Naive B cell (primary cell): ENCODE measurements around the gene RNMT. TPM values are rescaled to one million over a fixed set of nuclear protein-coding genes. Genes with fewer than 3 reads are reported as not detected.
A peak's percentile ranks its signal among the peaks of the same experiment; 100 is the strongest.
"Not testable (repeated sequence)": the region's sequence is repeated elsewhere in the genome, so short reads cannot be mapped to it uniquely, and the experiment has no call there.

Experiments
- ATAC-seq, 2 donors: fragments of 150-1000 bp; cut with Tn5 transposase; 2 replicates each; pipeline ENCODE4 v1.10.0; 2021; ENCODE audit warnings: low read depth in 2 of 2, mild to moderate bottlenecking in 2 of 2, moderate library complexity in 2 of 2
- DNase-seq: peaks from one replicate; pipeline ENCODE4 v3.0.0; 2022
- H3K27ac Mint-ChIP-seq, 6 donors: one replicate each; pipeline ENCODE4 v1.8.0; 2020 to 2022; ENCODE audit warnings: mild to moderate bottlenecking in 6 of 6, mixed read lengths in 6 of 6, moderate library complexity in 5 of 6, inconsistent platforms in 2 of 6
- H3K27me3 Mint-ChIP-seq, 3 donors: one replicate each; pipeline ENCODE4 v1.8.0; 2021 to 2022; ENCODE audit warnings: mixed read lengths in 3 of 3, mild to moderate bottlenecking in 1 of 3
- H3K36me3 Mint-ChIP-seq, 2 donors: one replicate each; pipeline ENCODE4 v1.8.0; 2020 to 2022; ENCODE audit warnings: mixed read lengths in 2 of 2, inconsistent platforms in 1 of 2, mild to moderate bottlenecking in 1 of 2
- H3K4me1 Mint-ChIP-seq, 3 donors: one replicate each; pipeline ENCODE4 v1.8.0; 2020 to 2022; ENCODE audit warnings: mixed read lengths in 3 of 3, inconsistent platforms in 1 of 3, mild to moderate bottlenecking in 1 of 3, moderate library complexity in 1 of 3
- H3K4me3 Mint-ChIP-seq, 8 donors: one replicate each; pipeline ENCODE4 v1.8.0; 2020 to 2022; ENCODE audit warnings: mild to moderate bottlenecking in 8 of 8, mixed read lengths in 8 of 8, moderate library complexity in 8 of 8, inconsistent platforms in 2 of 8
- H3K9me3 Mint-ChIP-seq, 7 donors: one replicate each; pipeline ENCODE4 v1.8.0; 2020 to 2022; ENCODE audit warnings: mixed read lengths in 7 of 7, mild to moderate bottlenecking in 5 of 7, inconsistent platforms in 2 of 7, moderate library complexity in 1 of 7
- polyA plus RNA-seq, 6 donors: library from polyadenylated mRNA; unstranded; fragments of 300-500 nt; fragmentation: Illumina TruSeq; gene quantifications; one replicate each; pipeline ENCODE4 v1.2.3, GENCODE V29; 2021; ENCODE audit warnings: low read depth in 6 of 6

RNMT gene
- polyA plus RNA-seq, 6 donors from 2014 or later: 53.0 to 118 (median 104) TPM

GRCh38 chr18:13712400-13713131, 13.9 kb upstream of the RNMT start:
- Mint-ChIP-seq H3K36me3 (peaks cover 0 to 7% of the 10 kb centered on the region in 2 donors), H3K4me1 (peaks cover 15 to 37% (median 23%) of the 10 kb centered on the region in 3 donors), H3K4me3 (no peak overlapping the region), H3K27ac (peak overlapping the region in 2 of 6 donors; percentile 10 to 27), H3K27me3 (no peaks in the 10 kb centered on the region), H3K9me3 (peaks cover 0 to 4% (median 0%) of the 10 kb centered on the region in 7 donors)
- ATAC-seq (no peak), DNase-seq (no peak)

GRCh38 chr18:13713455-13714055, 12.9 kb upstream of the RNMT start:
- Mint-ChIP-seq H3K9me3 (peaks cover 0 to 12% (median 2%) of the 10 kb centered on the region in 7 donors), H3K4me1 (peaks cover 15 to 37% (median 22%) of the 10 kb centered on the region in 3 donors), H3K36me3 (peaks cover 0 to 11% of the 10 kb centered on the region in 2 donors), H3K4me3 (no peak overlapping the region), H3K27me3 (no peaks in the 10 kb centered on the region), H3K27ac (peak overlapping the region in 1 of 6 donors; percentile 50)
- no peak for ATAC-seq
- no peak for DNase-seq

- Mint-ChIP-seq H3K4me1 (peaks cover 8 to 33% (median 22%) of the 10 kb centered on the region in 3 donors), H3K4me3 (no peak overlapping the region), H3K27me3 (no peaks in the 10 kb centered on the region), H3K27ac (no peak overlapping the region), H3K36me3 (peaks cover 0 to 11% of the 10 kb centered on the region in 2 donors), H3K9me3 (peaks cover 0 to 12% (median 0%) of the 10 kb centered on the region in 7 donors)
- ATAC-seq (no peak), DNase-seq (no peak)
Measured at GRCh38 chr18:13715330-13715729, 11.1 kb upstream of the RNMT start.

- Mint-ChIP-seq H3K4me3 (no peak overlapping the region), H3K27ac (no peak overlapping the region), H3K9me3 (peaks cover 0 to 12% (median 0%) of the 10 kb centered on the region in 7 donors), H3K4me1 (peaks cover 8 to 26% (median 15%) of the 10 kb centered on the region in 3 donors), H3K36me3 (peaks cover 0 to 11% of the 10 kb centered on the region in 2 donors), H3K27me3 (no peaks in the 10 kb centered on the region)
- ATAC-seq: no peak
- no peak for DNase-seq
Measured at GRCh38 chr18:13716916-13717315, 9.6 kb upstream of the RNMT start.

GRCh38 chr18:13720123-13720522, 6.3 kb upstream of the RNMT start:
- Mint-ChIP-seq H3K4me1 (peaks cover 15 to 28% (median 21%) of the 10 kb centered on the region in 3 donors), H3K4me3 (no peak overlapping the region), H3K36me3 (peaks cover 0 to 11% of the 10 kb centered on the region in 2 donors), H3K9me3 (peaks cover 0 to 12% (median 0%) of the 10 kb centered on the region in 7 donors), H3K27ac (peak overlapping the region in 1 of 6 donors; percentile 33), H3K27me3 (no peaks in the 10 kb centered on the region)
- no peak for DNase-seq
- ATAC-seq: no peak

- peaks cover 0 to 12% (median 0%) of the 10 kb centered on the region in 7 donors for H3K9me3 Mint-ChIP-seq
- H3K36me3 Mint-ChIP-seq: peaks cover 0 to 11% of the 10 kb centered on the region in 2 donors
- DNase-seq (no peak), ATAC-seq (no peak)
- peaks cover 21 to 35% (median 27%) of the 10 kb centered on the region in 3 donors for H3K4me1 Mint-ChIP-seq
- H3K4me3 Mint-ChIP-seq: no peak overlapping the region
- no peaks in the 10 kb centered on the region for H3K27me3 Mint-ChIP-seq
- no peak overlapping the region for H3K27ac Mint-ChIP-seq
Measured at GRCh38 chr18:13720847-13721246, 5.6 kb upstream of the RNMT start.

- DNase-seq (no peak), ATAC-seq (no peak)
- H3K36me3 Mint-ChIP-seq: no peaks in the 10 kb centered on the region
- H3K27ac Mint-ChIP-seq: peak overlapping the region; percentile 86 to 100 (median 98)
- H3K4me1 Mint-ChIP-seq: peaks cover 32 to 51% (median 50%) of the 10 kb centered on the region in 3 donors
- H3K9me3 Mint-ChIP-seq: no peaks in the 10 kb centered on the region
- peak overlapping the region; percentile 72 to 98 (median 96) for H3K4me3 Mint-ChIP-seq
- H3K27me3 Mint-ChIP-seq: no peaks in the 10 kb centered on the region
Measured at GRCh38 chr18:13725566-13726231, 774 bp upstream of the RNMT start.

- peak; percentile 7 to 8 for ATAC-seq
- H3K27ac Mint-ChIP-seq: peak overlapping the region; percentile 86 to 100 (median 100)
- H3K4me1 Mint-ChIP-seq: peaks cover 32 to 62% (median 58%) of the 10 kb centered on the region in 3 donors
Measured at GRCh38 chr18:13726972-13727331, 479 bp downstream of the RNMT start.

GRCh38 chr18:13730481-13730880, 4.0 kb downstream of the RNMT start:
- peak overlapping the region in 5 of 6 donors; percentile 24 to 44 (median 35) for H3K27ac Mint-ChIP-seq
- ATAC-seq (no peak), DNase-seq (no peak)
- peaks cover 23 to 49% (median 41%) of the 10 kb centered on the region in 3 donors for H3K4me1 Mint-ChIP-seq
- peaks cover 7 to 14% of the 10 kb centered on the region in 2 donors for H3K36me3 Mint-ChIP-seq
- no peaks in the 10 kb centered on the region for H3K27me3 Mint-ChIP-seq
- H3K9me3 Mint-ChIP-seq: peaks cover 0 to 2% (median 0%) of the 10 kb centered on the region in 7 donors
- H3K4me3 Mint-ChIP-seq: peak overlapping the region in 1 of 8 donors; percentile 88

More at GRCh38 chr18:13726972-13727331, 479 bp downstream of the RNMT start:
- Mint-ChIP-seq H3K36me3 (peaks cover 0 to 6% of the 10 kb centered on the region in 2 donors), H3K27me3 (no peaks in the 10 kb centered on the region), H3K9me3 (no peaks in the 10 kb centered on the region), H3K4me3 (peak overlapping the region; percentile 72 to 98 (median 96))
- no peak for DNase-seq

- Mint-ChIP-seq H3K36me3 (peaks cover 22 to 31% of the 10 kb centered on the region in 2 donors), H3K27ac (peak overlapping the region in 2 of 6 donors; percentile 1 to 53), H3K4me1 (peaks cover 4 to 12% (median 9%) of the 10 kb centered on the region in 3 donors), H3K9me3 (peaks cover 0 to 2% (median 0%) of the 10 kb centered on the region in 7 donors), H3K4me3 (no peak overlapping the region), H3K27me3 (no peaks in the 10 kb centered on the region)
- ATAC-seq (no peak), DNase-seq (no peak)
Measured at GRCh38 chr18:13735681-13736080, 9.2 kb downstream of the RNMT start.

GRCh38 chr18:13745696-13746095, 19.2 kb downstream of the RNMT start:
- no peak overlapping the region for H3K4me3 Mint-ChIP-seq
- ATAC-seq (no peak), DNase-seq (no peak)
- no peaks in the 10 kb centered on the region for H3K27me3 Mint-ChIP-seq
- peaks cover 0 to 4% (median 0%) of the 10 kb centered on the region in 3 donors for H3K4me1 Mint-ChIP-seq
- no peak overlapping the region for H3K27ac Mint-ChIP-seq
- H3K9me3 Mint-ChIP-seq: no peaks in the 10 kb centered on the region
- H3K36me3 Mint-ChIP-seq: peaks cover 36 to 40% of the 10 kb centered on the region in 2 donors

GRCh38 chr18:13746633-13747032, 20.2 kb downstream of the RNMT start:
- ATAC-seq: no peak
- peaks cover 0 to 3% (median 0%) of the 10 kb centered on the region in 7 donors for H3K9me3 Mint-ChIP-seq
- peaks cover 44 to 45% of the 10 kb centered on the region in 2 donors for H3K36me3 Mint-ChIP-seq
- H3K4me3 Mint-ChIP-seq: no peak overlapping the region
- no peaks in the 10 kb centered on the region for H3K27me3 Mint-ChIP-seq
- peaks cover 0 to 4% (median 0%) of the 10 kb centered on the region in 3 donors for H3K4me1 Mint-ChIP-seq
- DNase-seq: no peak
- no peak overlapping the region for H3K27ac Mint-ChIP-seq

GRCh38 chr18:13751599-13751998, 25.1 kb downstream of the RNMT start:
- peaks cover 49 to 59% of the 10 kb centered on the region in 2 donors for H3K36me3 Mint-ChIP-seq
- not testable (repeated sequence) for H3K4me1 Mint-ChIP-seq, ATAC-seq, H3K27me3 Mint-ChIP-seq, DNase-seq, H3K9me3 Mint-ChIP-seq, H3K4me3 Mint-ChIP-seq
- H3K27ac Mint-ChIP-seq: peak overlapping the region in 1 of 6 donors; percentile 47
